NT2/D1 (cell line): ENCODE results near the gene WDR70.

Source experiments
- SUZ12 ChIP-seq: IDR thresholded peaks from 2 replicates; pipeline ENCODE4 v1.6.1; 2011; ENCODE audit not compliant: insufficient read length, insufficient read depth; ENCODE audit errors: extremely low read depth
- ZNF274 ChIP-seq: IDR thresholded peaks from 2 replicates; pipeline ENCODE4 v1.6.1; 2011; ENCODE audit warnings: mild to moderate bottlenecking, low read depth, low read length

- TF ChIP-seq SUZ12 (no peak), ZNF274 (no peak)
These were observed 336.2 kb downstream of the WDR70 start for GRCh38 chr5:37715361-37715760.
